Measurements from ENCODE around the gene LYRM4.

The LYRM4 gene

DNA sequence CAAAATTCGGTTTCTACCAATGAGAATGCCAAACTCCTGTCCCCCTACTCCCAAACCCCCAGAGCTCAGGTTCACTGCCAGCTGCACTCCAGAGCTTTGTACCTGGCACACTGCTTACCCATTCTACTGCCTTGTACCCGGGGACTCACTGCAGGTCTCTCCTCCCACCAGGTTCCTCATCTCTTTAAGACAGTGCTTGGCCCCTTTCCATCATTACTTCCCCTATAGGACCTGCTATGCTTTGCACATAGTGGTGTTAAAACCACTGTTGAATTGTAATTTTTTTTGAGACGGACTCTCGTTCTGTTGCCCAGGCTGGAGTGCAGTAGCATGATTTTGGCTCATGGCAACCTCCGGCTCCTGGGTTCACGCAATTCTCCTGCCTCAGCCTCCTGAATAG lies 25.9 kb downstream of the LYRM4 start:
- TF ChIP-seq, protein P1, sequence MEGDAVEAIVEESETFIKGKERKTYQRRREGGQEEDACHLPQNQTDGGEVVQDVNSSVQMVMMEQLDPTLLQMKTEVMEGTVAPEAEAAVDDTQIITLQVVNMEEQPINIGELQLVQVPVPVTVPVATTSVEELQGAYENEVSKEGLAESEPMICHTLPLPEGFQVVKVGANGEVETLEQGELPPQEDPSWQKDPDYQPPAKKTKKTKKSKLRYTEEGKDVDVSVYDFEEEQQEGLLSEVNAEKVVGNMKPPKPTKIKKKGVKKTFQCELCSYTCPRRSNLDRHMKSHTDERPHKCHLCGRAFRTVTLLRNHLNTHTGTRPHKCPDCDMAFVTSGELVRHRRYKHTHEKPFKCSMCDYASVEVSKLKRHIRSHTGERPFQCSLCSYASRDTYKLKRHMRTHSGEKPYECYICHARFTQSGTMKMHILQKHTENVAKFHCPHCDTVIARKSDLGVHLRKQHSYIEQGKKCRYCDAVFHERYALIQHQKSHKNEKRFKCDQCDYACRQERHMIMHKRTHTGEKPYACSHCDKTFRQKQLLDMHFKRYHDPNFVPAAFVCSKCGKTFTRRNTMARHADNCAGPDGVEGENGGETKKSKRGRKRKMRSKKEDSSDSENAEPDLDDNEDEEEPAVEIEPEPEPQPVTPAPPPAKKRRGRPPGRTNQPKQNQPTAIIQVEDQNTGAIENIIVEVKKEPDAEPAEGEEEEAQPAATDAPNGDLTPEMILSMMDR (conservative IDR thresholded peaks at IDR 0.05; ENCODE audit: low read depth, low read length) = no peak
- H3K4me3 ChIP-seq (ENCODE audit: low read length) = no peak overlapping the region
- no peak for DNase-seq (ENCODE audit: low read depth)

DNA sequence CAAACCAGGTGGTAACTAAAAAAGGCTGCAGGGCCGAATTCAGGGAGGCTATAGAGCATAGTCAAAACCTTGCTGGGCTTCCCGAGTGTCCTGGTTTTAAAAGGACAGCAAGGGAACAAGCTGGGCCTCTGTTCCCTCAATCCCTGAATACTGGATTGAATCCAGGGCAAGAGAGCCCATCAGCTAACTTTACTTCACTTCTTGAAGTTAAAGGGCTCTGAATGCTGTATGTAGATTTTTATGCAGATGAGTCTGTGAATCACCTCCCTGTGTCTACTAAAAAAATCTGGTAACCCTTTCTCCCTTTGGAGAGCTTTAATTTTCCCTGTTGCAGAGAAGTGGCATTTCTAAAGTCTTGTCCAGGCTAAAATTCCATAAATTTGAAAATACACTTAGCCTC lies 29.5 kb downstream of the LYRM4 start:
- TF ChIP-seq, protein P1 (conservative IDR thresholded peaks at IDR 0.05; ENCODE audit: low read depth, low read length) = no peak

DNA sequence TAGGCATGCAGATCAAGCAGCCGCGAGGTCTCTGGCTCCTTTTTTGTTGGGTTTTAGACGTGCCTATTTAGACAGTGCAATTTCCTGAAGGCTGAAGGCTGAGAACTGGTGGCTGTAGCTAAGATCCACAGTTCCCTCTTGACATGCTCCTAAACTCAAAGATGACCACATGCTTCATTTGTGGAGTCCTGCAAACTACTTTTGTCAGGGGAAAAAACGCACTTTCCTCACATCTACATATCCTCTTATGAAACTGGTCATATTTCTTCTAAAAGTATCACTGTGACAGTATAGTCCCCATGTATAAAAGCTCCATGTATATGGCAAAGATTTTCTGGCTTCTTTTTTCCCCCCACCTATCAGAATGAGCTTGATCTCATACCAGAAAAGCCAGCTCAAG lies 30.7 kb downstream of the LYRM4 start:
- DNase-seq (ENCODE audit: low read depth) = no peak
- TF ChIP-seq, protein P1 (conservative IDR thresholded peaks at IDR 0.05; ENCODE audit: low read depth, low read length) = no peak
- H3K4me3 ChIP-seq (ENCODE audit: low read length) = no peak overlapping the region

More for the DNA sequence above, 29.5 kb downstream of the LYRM4 start:
- H3K4me3 ChIP-seq (ENCODE audit: low read length) = no peak overlapping the region
- no peak for DNase-seq (ENCODE audit: low read depth)

DNA sequence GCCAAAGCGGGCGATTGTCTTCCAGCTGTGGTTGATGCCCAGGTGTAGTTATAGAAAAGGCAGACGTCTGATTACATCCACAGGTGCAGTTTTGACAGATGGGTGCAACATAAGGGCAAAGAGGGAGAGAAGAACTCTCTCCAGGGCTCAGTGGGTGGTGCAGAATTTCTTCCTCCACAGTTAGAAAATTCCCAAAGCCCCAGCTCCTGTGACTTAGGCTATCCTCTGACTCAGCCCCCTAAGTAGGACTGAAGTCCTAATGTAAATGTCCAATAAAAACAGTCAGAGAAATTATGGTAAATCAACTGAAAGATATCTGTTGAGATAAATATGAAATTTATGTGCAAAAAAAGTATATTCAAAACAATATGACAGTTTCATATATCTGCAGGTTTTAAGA lies 31.4 kb downstream of the LYRM4 start:
- TF ChIP-seq, protein P1 (conservative IDR thresholded peaks at IDR 0.05; ENCODE audit: low read depth, low read length) = no peak
- H3K4me3 ChIP-seq (ENCODE audit: low read length) = no peak overlapping the region
- no peak for DNase-seq (ENCODE audit: low read depth)

DNA sequence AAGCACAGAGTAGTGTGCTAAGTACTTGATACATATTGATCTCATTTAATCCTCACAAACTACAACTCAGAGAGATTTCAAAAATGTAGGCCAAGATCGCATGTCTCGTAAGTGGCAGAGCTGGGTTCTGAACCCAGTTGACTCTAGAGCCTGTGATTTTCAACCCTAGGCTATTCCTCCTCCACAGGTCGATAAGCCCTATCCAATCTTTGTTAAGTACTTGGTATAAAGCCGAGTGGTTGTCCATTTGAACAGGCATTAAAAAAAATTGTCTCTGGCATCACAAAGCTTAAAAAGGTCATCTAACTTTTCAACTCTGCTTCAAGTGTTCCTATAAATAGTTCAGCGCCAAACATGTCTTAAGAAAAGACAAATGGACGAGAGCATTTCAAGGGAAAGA lies 37.4 kb downstream of the LYRM4 start:
- H3K4me3 ChIP-seq (ENCODE audit: low read length) = no peak overlapping the region
- DNase-seq (ENCODE audit: low read depth) = no peak
- TF ChIP-seq, protein P1 (conservative IDR thresholded peaks at IDR 0.05; ENCODE audit: low read depth, low read length) = no peak

DNA sequence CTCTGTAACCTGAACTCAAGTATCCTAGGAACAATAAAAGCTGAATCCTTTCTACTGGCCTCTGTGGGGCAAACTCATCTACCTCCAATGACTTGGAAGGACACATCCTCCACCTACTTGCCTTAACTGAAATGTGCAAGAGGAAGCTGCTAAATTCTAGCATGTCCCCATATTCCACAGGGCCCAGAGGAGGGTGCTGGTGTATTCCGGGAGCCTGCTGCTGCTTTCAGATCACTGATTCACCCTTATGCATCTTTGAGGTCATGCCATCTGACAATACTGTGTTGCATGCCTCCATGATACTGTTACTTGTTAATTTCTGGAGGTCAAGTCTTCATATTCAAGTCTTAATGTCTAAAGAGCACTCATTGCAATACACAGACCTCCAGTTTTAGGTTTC lies 40.3 kb downstream of the LYRM4 start:
- no peak for DNase-seq (ENCODE audit: low read depth)
- TF ChIP-seq, protein P1 (conservative IDR thresholded peaks at IDR 0.05; ENCODE audit: low read depth, low read length) = no peak
- H3K4me3 ChIP-seq (ENCODE audit: low read length) = no peak overlapping the region

DNA sequence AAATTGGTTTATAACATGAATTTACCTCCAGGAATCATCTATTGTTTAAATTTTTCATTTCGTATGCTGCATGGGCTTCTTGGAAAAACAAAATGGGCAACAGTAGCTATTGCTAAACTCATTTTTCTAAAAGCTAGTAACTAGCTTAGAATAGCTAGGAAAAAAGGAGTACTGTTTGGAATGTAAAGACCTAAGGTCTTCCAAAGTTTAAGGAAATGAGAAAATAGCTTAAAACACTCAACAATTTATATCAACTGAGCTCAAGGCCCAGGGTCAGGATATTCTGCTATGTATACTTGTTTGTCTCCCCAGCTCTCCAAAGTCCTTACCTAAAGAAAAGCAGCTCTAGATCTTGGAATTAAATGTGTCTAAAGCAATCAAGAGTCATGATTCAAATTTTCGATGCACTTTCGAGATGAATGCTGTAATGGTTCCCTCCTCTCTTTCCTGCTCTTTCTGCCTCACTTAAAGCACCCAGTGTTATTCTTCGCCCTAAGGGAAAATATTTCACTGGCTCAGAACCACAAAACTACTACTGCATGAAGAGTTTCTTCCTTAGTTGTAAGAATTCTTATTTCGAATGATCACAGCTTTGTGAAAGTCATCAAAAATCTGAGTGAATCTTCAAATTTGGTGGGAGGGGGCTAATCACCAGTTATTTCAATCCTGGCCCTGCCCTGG lies 41.6 kb downstream of the LYRM4 start:
- TF ChIP-seq, protein P1 (conservative IDR thresholded peaks at IDR 0.05; ENCODE audit: low read depth, low read length) = no peak
- DNase-seq (ENCODE audit: low read depth) = no peak
- no peak overlapping the region for H3K4me3 ChIP-seq (ENCODE audit: low read length)
